ENCODE measurements around the gene TMEM95.

Gene TMEM95

GRCh38 chr17:7355053-7355452, at the start of gene TMEM95:
Gene TMEM95 (plus strand): TSS chr17:7355156. CDS start chr17:7355205, 49 bp downstream.
- no peak for DNase-seq

- DNase-seq, result peak; percentile 100
These were observed 47.9 kb upstream of the TMEM95 start, which contains the start of gene EIF5A for GRCh38 chr17:7306911-7307685. Gene EIF5A (plus strand): TSS chr17:7307628. CDS start chr17:7309636, 2,008 bp downstream.

- DNase-seq, result peak in 1 of 2 donors; percentile 46
These were observed 47.0 kb upstream of the TMEM95 start for GRCh38 chr17:7307686-7308624.

GRCh38 chr17:7308625-7309433, 46.1 kb upstream of the TMEM95 start:
- DNase-seq, result peak; percentile 68 to 76

- no peak for DNase-seq
These were observed 45.3 kb upstream of the TMEM95 start for GRCh38 chr17:7309628-7310027.

- DNase-seq, result no peak
These were observed 43.7 kb upstream of the TMEM95 start for GRCh38 chr17:7311110-7311705.

GRCh38 chr17:7312432-7313087, 42.4 kb upstream of the TMEM95 start:
- no peak for DNase-seq

- DNase-seq, result no peak
These were observed 41.7 kb upstream of the TMEM95 start for GRCh38 chr17:7313088-7313889.

GRCh38 chr17:7313890-7314718, 40.9 kb upstream of the TMEM95 start:
- DNase-seq, result no peak

GRCh38 chr17:7314719-7315569, 40.0 kb upstream of the TMEM95 start, which contains the start of gene GPS2:
Gene GPS2 (minus strand): TSS chr17:7315360. CDS start chr17:7315052, 308 bp downstream.
- DNase-seq, result peak; percentile 92 to 95

GRCh38 chr17:7315570-7316235, 39.3 kb upstream of the TMEM95 start:
- DNase-seq, result no peak

GRCh38 chr17:7317161-7317803, 37.7 kb upstream of the TMEM95 start:
- DNase-seq, result no peak

GRCh38 chr17:7318121-7318860, 36.7 kb upstream of the TMEM95 start:
- DNase-seq, result no peak

- DNase-seq, result no peak
These were observed 33.5 kb upstream of the TMEM95 start for GRCh38 chr17:7321466-7321865.

- DNase-seq, result no peak
These were observed 32.3 kb upstream of the TMEM95 start for GRCh38 chr17:7322520-7323194.

- DNase-seq, result peak; percentile 64 to 72
These were observed 31.1 kb upstream of the TMEM95 start for GRCh38 chr17:7323731-7324437.
